GM12865 (cell line): Measurements from ENCODE around the gene PTPRM.

Experiments used
- DNase-seq: peaks from one replicate; pipeline ENCODE4 v3.0.0; 2010; ENCODE audit warnings: low read depth
- H3K4me3 ChIP-seq: 2 replicates; pipeline ENCODE4 v1.5.1; 2011; ENCODE audit warnings: mild to moderate bottlenecking, low read depth, low read length, control low read depth
- TF ChIP-seq, protein P1 (sequence below): IDR thresholded peaks from 2 replicates; pipeline ENCODE4 v1.5.1; 2011; ENCODE audit warnings: low read length, control low read depth, low read depth, inconsistent platforms; ENCODE audit not compliant: insufficient read depth; ENCODE audit errors: missing control alignments

PTPRM gene

DNA sequence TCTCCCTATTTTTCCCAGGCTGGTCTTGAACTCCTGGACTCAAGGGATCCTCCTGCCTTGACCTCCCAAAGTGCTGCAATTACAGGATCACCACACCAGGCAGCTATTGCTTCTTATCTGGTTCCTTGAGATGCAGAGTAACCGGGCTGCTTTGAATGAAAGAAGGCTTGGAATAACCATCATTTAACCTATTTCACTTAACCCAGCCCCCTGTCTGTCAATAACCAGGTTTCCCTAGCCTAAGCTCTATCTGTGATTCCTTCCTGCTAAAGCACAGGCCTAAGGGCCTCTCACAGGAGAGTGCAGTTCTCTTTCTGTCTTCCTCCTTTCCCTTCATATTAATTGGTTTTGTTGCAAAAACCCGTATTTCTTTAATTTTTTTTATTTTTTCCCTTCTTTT lies 648.6 kb downstream of the PTPRM start:
- no peak overlapping the region for H3K4me3 ChIP-seq
- TF ChIP-seq, protein P1, sequence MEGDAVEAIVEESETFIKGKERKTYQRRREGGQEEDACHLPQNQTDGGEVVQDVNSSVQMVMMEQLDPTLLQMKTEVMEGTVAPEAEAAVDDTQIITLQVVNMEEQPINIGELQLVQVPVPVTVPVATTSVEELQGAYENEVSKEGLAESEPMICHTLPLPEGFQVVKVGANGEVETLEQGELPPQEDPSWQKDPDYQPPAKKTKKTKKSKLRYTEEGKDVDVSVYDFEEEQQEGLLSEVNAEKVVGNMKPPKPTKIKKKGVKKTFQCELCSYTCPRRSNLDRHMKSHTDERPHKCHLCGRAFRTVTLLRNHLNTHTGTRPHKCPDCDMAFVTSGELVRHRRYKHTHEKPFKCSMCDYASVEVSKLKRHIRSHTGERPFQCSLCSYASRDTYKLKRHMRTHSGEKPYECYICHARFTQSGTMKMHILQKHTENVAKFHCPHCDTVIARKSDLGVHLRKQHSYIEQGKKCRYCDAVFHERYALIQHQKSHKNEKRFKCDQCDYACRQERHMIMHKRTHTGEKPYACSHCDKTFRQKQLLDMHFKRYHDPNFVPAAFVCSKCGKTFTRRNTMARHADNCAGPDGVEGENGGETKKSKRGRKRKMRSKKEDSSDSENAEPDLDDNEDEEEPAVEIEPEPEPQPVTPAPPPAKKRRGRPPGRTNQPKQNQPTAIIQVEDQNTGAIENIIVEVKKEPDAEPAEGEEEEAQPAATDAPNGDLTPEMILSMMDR, result no peak
- DNase-seq, result no peak

DNA sequence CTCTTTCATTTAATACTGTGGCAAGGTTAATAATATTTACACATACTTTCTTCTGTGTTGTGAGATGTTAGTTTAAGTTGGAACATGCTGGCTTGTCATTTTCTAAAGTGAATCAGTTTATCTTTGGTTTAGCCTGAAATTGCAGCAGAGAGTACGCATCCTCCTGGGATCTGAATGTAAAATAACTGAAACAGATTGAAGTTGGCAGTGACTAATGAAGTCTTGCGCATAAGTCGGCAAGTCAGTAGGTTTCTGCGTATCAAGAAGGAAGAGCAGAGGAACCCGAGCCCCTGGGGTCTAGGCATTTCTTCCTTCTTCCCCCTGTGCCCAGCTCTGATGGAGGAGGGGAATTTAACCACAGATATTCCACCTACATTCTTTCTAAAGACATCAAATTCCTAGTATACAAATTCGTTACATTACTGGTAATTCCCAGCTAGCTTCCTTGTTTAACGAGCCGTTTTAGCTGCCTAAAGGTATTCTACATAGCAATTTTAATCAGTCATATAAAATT lies 650.0 kb downstream of the PTPRM start:
- H3K4me3 ChIP-seq, result no peak overlapping the region
- TF ChIP-seq, protein P1, result no peak
- no peak for DNase-seq

DNA sequence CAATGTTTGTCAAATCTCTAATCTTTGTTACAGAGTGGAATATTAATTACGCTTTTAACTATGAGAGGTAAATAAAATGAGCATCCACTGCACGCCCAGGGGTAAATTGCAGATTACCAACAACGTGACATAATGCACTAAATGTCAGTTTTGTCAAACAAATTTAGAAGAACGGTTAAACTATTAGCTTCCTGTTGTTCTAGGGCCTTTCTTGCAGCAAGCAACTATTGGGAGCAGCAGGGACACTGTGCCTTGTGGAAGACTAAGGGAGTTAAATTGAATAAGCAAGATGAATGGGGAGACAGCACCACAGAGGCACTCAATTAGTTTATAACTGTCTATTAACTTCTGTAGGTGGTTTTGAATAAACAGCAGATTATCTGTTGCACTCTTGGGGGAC lies 651.1 kb downstream of the PTPRM start:
- DNase-seq, result no peak
- TF ChIP-seq, protein P1, result no peak
- no peak overlapping the region for H3K4me3 ChIP-seq

DNA sequence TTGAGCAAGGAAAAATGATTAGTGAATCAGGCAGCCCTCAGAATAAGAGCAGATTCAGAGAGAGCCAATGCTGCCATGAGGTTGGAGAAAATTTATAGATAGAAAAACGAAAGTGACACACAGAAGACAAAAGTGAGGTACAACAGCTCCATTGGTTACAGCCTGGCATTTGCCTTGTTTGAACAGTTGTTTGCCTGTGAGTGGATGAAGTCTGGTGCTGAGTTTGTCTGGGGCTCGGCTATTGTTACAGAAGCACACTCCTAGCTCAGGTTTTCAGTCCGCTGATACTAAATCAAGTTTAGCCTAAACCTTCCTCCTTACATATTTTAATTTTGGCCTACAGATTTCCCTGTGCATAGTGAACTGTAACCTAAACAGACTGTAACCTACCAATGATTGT lies 654.3 kb downstream of the PTPRM start:
- no peak overlapping the region for H3K4me3 ChIP-seq
- TF ChIP-seq, protein P1, result no peak
- no peak for DNase-seq

DNA sequence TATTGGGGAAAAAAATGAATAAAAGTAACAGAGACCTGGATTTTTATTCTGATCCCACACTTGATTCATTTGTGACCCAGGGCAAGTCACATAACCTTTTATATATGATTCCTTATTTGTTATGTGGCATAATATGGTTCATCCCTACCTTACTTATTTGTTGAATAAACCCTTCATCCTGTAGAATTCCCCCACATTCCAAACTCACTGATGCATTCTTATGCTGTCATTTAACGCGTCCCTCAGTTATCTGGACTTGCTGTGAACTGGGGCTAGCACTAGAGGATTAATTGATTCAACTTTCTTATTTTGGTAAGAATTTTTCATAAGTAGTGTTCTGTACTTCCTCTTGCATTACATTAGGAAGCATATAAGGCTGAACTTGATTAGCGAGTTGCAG lies 657.5 kb downstream of the PTPRM start:
- no peak for DNase-seq
- TF ChIP-seq, protein P1, result no peak
- no peak overlapping the region for H3K4me3 ChIP-seq

DNA sequence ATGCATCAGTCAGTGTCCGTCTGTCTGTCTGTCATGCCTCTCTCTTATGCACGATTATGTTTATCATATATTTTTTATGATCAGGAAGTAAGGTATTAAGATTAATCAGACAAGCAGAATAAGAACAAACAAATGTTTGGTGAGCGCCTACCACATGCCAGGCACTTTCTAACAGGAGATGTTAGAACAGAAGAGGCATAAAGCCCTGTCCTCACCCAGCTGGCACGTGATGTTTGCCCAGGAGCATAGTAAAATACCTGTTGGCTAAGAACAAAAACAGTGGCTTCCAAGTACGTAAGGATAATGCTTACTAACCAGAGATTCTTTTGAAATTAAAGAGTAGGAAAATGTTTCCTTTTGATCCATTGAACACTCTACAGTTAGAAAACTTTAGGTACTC lies 661.9 kb downstream of the PTPRM start:
- TF ChIP-seq, protein P1, result no peak
- DNase-seq, result no peak
- no peak overlapping the region for H3K4me3 ChIP-seq

DNA sequence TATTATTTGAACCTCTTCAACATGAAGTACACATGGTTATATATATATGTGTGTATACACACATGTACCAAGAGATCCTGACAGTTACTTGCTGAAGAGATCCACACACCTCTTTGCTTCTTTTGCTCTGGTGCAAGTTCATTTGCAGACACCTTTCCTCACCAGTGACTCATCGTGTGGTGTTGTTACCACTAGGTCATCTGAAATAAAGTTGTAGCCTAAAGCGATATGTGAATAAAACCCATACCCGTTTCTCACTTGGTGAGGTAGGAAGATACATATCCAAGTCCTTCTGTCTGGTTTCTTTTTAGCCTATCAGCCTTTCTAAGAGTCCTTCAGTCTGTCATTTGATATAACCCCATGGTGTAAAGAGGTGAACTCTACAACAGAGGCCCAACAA lies 662.7 kb downstream of the PTPRM start:
- H3K4me3 ChIP-seq, result no peak overlapping the region

More for the DNA sequence above, 662.7 kb downstream of the PTPRM start:
- no peak for DNase-seq
- TF ChIP-seq, protein P1, result no peak
